T-helper 9 cell (primary cell): ENCODE measurements around the gene CPT1C.

ENCODE experiments used
- DNase-seq: peaks from one replicate; pipeline ENCODE4 v3.0.0-alpha.2; 2020
- total RNA-seq, 2 donors: gene quantifications; one replicate each; lab custom pipeline; 2026; lab: John Stamatoyannopoulos, UW

Gene CPT1C
- 0.24 to 0.49 reads per million in 2 donors for total RNA-seq

- DNase-seq, result peak; percentile 30
These were observed at the start of gene CPT1C for GRCh38 chr19:49690656-49691242. CPT1C (plus strand) TSS chr19:49691116; CDS start chr19:49692253, 1,137 bp downstream.

- peak; percentile 97 for DNase-seq
These were observed 49.0 kb upstream of the CPT1C start, which contains the start of gene SCAF1 for GRCh38 chr19:49641688-49642491. SCAF1 (plus strand) TSS chr19:49642209; CDS start chr19:49645027, 2,818 bp downstream.

DNA sequence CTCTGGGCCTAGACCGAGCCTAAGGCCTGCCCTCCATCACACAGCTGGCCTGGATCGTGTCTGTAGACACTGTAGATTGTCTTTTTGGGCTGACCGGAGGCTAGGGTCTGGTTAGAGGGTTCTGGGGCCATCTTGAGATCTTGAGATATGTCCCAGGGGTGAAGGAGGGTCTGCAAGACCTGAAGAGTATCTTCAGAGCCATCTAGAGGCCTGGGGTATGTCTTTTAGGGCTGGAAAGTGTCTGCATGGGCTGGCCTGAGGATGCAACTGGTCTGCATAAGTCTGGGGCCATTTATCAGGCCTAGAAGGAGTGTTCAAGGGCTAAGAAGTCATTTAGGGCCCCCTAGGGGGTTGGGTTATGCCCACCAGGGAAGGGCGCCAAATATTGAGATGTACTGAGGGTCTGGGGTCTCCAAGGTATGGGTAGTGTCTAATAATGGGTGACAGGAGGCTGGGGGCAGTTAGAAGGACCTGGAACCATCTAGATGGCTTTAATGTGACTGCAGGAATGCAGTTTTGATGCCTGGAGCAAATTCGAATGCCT lies 48.4 kb upstream of the CPT1C start:
- no peak for DNase-seq

GRCh38 chr19:49643466-49643865 lies 47.5 kb upstream of the CPT1C start:
- no peak for DNase-seq

- DNase-seq, result no peak
These were observed 45.3 kb upstream of the CPT1C start for GRCh38 chr19:49645592-49645991.

DNA sequence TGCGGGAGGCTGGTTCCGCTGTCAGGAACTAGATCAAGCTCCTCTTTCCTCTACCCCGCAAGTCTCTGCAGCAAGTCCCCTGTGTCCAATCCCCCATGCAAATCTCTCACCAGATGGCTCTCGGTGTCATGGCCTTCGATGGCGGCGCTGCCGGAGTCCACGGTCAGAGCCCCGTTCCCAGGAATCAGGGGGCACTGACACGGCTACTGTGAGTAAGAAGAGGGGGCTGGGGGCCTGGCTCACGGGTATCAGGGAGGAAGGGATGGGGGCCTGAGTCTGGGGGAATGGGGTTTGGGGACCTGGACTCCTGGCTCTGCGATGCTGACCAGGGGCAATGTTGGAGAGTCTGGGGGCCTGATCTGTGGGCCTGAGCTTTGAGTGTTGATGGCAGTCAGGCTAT lies 44.9 kb upstream of the CPT1C start:
- DNase-seq, result no peak

DNA sequence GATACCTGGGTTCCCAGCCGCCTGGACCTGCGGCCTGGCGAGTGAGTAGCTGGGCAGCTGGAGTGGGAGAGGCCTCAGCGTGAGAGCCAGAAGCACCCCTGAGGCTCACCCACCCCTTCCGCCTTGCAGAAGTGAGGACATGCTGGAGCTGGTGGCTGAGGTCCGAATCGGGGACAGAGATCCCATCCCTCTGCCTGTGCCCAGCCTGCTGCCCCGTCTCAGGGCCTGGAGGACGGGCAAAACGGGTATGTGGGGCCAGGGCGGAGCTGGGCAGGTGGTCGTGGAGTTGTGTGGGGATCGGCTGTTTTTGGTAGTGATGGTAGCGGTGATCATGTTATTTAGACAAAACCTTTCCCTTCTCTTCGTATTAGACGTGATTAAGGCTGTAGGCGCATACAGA lies 44.3 kb upstream of the CPT1C start:
- DNase-seq, result no peak

GRCh38 chr19:49651029-49651819 lies 39.7 kb upstream of the CPT1C start:
- DNase-seq, result no peak

GRCh38 chr19:49651820-49652550 lies 38.9 kb upstream of the CPT1C start:
- no peak for DNase-seq

- no peak for DNase-seq
These were observed 38.1 kb upstream of the CPT1C start for GRCh38 chr19:49652551-49653465.

DNA sequence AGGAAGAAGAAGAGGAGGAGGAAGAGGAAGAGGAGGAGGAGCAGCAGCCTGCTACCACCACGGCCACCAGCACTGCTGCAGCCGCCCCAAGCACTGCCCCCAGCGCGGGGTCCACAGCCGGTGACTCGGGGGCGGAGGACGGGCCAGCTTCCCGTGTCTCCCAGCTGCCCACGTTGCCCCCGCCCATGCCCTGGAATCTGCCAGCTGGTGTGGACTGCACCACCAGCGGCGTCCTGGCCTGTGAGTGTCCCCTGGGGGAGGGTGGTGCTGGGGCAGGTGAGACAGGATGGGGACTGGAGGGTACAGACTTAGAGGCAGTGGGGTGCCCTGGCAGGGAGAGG lies 37.5 kb upstream of the CPT1C start:
- no peak for DNase-seq

GRCh38 chr19:49654581-49654980 lies 36.3 kb upstream of the CPT1C start:
- no peak for DNase-seq

DNA sequence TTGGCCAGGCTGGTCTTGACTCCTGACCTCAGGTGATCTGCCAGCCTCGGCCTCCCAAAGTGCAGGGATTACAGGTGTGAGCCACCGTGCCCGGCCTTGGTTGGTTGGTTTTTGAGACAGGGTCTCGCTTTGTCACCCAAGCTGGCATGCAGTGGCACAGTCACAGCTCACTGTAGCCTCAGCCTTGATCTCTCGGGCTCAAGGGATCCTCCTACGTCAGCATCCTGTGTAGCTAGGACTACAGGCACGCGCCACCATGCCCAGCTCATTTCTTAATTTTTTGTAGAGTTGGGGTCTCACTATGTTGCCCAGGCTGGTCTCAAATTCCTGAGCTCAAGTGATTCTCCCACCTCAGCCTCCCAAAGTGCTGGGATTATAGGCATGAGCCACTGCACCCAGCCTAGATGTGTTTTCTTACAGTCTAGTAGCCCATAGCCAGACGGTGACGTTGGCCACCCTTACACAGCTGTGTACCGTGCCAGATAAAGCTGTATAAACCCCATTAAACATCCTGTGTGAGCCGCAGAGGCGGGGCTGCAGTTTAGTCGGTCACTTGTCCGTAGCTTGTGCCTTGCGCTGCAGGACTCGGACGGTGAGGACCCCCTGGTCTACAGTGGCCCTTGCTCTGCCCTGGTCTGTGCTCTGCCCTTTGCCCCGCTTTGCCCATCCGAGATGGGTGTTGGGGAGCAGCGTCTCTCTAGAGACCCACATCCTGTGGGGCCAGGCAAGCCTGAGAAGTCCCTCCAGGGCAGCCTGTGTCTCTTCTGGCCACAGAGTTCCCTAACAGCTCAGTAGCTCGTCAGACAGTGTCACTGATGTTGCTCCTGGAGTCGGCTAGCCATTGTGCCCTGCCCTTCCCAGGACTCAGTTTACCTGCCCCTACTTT lies 35.1 kb upstream of the CPT1C start:
- DNase-seq, result no peak

- DNase-seq, result no peak
These were observed 34.3 kb upstream of the CPT1C start for GRCh38 chr19:49656456-49657109.

GRCh38 chr19:49657493-49658138 lies 33.3 kb upstream of the CPT1C start:
- DNase-seq, result no peak

DNA sequence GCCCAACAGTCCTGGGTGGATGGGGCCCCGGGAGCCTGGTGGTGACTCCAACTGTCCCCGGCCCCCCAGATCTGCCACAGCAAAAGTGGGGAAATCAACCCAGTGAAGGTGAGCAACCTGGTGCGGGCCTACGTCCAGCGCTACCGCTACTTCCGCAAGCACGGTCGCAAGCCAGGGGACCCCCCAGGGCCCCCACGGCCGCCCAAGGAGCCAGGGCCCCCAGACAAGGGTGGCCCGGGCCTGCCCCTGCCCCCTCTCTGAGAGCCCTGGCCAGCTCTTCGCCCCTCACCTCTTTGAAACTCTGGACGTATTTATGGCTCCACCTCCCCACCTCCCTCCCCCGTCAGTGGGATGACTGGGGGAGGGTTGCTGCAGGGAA lies 32.8 kb upstream of the CPT1C start:
- DNase-seq, result no peak

DNA sequence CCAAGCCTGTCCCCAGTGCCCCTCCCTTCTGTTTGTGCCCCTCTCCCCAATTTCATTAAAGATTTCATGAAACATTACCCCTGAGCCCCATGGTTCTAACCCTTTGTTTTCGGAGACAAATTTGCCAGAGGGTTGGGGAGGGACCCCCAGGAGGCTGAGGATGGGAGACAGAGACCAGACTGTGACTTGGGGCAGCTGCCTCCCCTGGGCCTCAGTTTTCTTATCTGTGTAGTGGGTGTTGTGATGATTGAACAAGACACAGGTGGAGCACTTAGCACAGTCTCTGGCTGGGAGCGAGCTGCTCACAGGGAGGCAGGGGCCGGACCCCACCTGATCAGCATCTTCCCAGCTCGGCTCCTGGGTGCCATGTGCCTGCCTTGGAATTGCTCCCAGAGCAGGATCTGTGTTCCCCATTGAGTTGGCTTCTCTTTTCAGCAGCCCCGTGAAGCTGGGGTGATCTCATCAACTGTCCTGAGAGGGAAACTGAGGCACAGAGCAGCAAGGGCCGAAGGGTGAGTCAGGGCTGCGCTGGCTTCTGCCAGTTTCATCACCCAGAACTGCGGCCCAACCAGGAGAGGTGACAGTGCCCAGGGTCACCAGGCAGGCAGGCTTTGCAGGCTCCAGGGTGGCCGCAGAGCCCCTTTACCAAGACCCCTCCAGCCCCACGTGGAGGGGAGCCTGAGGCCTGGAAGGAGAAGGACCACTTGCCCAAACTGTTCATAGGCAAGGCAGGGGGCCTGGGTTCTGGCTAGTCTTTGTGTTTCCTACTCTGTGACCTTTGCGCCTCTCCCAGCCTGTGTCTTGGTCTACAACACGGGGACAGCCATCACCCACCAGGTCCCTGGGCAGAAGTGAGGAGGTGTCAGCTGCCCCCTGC lies 32.1 kb upstream of the CPT1C start:
- no peak for DNase-seq

DNA sequence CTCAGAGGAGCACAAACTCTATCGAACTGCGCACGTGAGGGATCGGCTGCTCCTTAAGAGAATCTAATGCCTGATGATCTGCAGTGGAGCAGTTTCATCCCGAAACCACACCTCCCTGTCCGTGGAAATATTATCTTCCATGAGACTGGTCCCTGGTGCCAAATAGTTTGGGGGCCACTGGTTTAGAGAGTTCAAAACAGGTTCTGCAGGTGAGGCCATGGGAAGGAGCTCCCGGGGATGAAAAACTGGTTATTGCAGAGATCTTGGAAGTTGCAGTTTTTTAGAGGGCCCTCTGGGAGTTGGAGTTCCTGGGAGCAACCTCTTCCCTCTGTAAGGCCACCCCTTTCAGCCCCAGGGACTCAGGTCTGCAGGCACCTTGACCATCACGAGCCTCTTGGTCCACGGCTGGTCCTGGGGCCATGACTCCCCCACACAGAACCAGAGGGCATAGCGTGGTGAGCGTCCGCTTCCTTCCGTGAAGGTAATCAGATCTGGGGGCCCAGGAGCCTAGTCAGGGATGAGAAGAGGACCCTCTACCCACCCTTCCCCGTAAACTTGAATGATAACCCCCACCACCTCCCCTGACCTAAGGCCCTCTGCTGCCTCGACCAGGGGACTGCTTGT lies 30.5 kb upstream of the CPT1C start:
- DNase-seq, result no peak
